ENCODE results near the gene UGT1A6. TPM values are rescaled to one million over a fixed set of nuclear protein-coding genes. Genes with fewer than 3 reads are reported as not detected.
A peak's percentile ranks its signal among the peaks of the same experiment; 100 is the strongest.

UGT1A6 gene
- polyA plus RNA-seq, 2 of the 4 experiments (the other 2 are of a cell fraction): 2.5 to 3.5 TPM

- TF ChIP-seq RNF2 (IDR thresholded peaks at IDR 0.05; ENCODE audit: borderline replicate concordance, low read depth) (no peak), HEYL (CRISPR knock-in tag; IDR thresholded peaks at IDR 0.05) (no peak), BCL3 (IDR thresholded peaks at IDR 0.05) (no peak), MAZ (IDR thresholded peaks at IDR 0.05; ENCODE audit: borderline replicate concordance, low read depth, low read length) (no peak), MAX (IDR thresholded peaks at IDR 0.05) (no peak), KDM5A (IDR thresholded peaks at IDR 0.05) (no peak), FOSB (CRISPR knock-in tag; IDR thresholded peaks at IDR 0.05) (no peak), NPAS2 (CRISPR knock-in tag; IDR thresholded peaks at IDR 0.05; ENCODE audit: borderline replicate concordance) (no peak), CHD2 (IDR thresholded peaks at IDR 0.05; ENCODE audit: low read length, partially characterized antibody) (no peak), ZSCAN20 (CRISPR knock-in tag; IDR thresholded peaks at IDR 0.05) (no peak), CBX2 (IDR thresholded peaks at IDR 0.05; ENCODE audit: borderline replicate concordance, low read depth) (no peak), HES2 (IDR thresholded peaks at IDR 0.05) (no peak), PHF8 (IDR thresholded peaks at IDR 0.05; ENCODE audit: borderline replicate concordance, low read depth) (no peak), HOXB5 (CRISPR knock-in tag; IDR thresholded peaks at IDR 0.05) (no peak), FOXS1 (CRISPR knock-in tag; IDR thresholded peaks at IDR 0.05) (no peak), CBX8 (IDR thresholded peaks at IDR 0.05) (no peak), HDAC2 (IDR thresholded peaks at IDR 0.05) (no peak), POLR2AphosphoS2 (conservative IDR thresholded peaks at IDR 0.05; ENCODE audit: low read length) (no peak), JUN (IDR thresholded peaks at IDR 0.05) (no peak)
- TF ChIP-seq, protein P1, sequence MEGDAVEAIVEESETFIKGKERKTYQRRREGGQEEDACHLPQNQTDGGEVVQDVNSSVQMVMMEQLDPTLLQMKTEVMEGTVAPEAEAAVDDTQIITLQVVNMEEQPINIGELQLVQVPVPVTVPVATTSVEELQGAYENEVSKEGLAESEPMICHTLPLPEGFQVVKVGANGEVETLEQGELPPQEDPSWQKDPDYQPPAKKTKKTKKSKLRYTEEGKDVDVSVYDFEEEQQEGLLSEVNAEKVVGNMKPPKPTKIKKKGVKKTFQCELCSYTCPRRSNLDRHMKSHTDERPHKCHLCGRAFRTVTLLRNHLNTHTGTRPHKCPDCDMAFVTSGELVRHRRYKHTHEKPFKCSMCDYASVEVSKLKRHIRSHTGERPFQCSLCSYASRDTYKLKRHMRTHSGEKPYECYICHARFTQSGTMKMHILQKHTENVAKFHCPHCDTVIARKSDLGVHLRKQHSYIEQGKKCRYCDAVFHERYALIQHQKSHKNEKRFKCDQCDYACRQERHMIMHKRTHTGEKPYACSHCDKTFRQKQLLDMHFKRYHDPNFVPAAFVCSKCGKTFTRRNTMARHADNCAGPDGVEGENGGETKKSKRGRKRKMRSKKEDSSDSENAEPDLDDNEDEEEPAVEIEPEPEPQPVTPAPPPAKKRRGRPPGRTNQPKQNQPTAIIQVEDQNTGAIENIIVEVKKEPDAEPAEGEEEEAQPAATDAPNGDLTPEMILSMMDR (IDR thresholded peaks at IDR 0.05): no peak
- peak overlapping the region; percentile 41 to 85; a peak in 5 of 6 replicates for H3K27ac ChIP-seq
- no peak overlapping the region for H3K4me2 ChIP-seq
- no peak overlapping the region for H3K4me3 ChIP-seq
- ChIA-PET CTCF (no interaction called here), POLR2A (no interaction called here)
- no peak for ATAC-seq
- DNase-seq (ENCODE audit: low read depth in 1 of 2, low spot score in 1 of 2): no peak
- H3K4me1 ChIP-seq: peaks cover 30% of the 10 kb centered on the region
- no peak for FAIRE-seq
- H3K9me3 ChIP-seq: peaks cover 37% of the 10 kb centered on the region; the same call in 2 of the 3 replicates
- WGBS (ENCODE audit: missing lambda C conversion rate): 94% methylated on average over 5 of the region's 5 CpGs
Observed at GRCh38 chr2:233686928-233687327, 5.8 kb upstream of the UGT1A6 start.

DNA sequence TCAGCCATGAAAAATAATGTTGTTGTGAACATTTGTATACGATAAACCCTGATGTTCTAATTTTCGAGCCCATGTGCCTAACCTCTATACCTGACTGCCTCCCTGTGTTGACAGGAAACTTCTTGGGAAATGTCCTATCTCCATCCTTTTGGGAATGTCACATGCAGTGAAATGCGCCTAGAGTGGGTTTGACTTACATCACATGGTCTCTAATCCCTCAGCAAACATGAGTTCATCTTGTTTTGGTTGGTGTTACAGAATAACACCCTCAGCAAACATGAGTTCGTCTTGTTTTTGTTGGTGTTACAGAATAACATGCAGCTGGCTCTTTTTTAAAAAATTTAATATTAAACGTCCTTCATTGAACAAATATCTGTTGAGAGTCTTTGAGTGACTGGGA lies 4.3 kb upstream of the UGT1A6 start:
- no peak for TF ChIP-seq CBX8 (IDR thresholded peaks at IDR 0.05)
- CTCF ChIA-PET: interaction anchor here (0.7 to 0.8 kb wide), 2 partner anchors 8 to 245 kb away, joined by 3 read pairs; no protein-coding TSS in a partner anchor
- H3K9me3 ChIP-seq: peaks cover 48% of the 10 kb centered on the region
- FAIRE-seq (no peak), ATAC-seq (no peak), DNase-seq (ENCODE audit: low read depth in 1 of 2, low spot score in 1 of 2) (no peak)
- no peak overlapping the region for H3K4me3 ChIP-seq
- H3K4me2 ChIP-seq: no peak overlapping the region
- H3K27ac ChIP-seq: peak overlapping the region; percentile 85 to 100
- WGBS (ENCODE audit: missing lambda C conversion rate): 61% methylated on average over 5 of the region's 5 CpGs
- POLR2A ChIA-PET: no interaction called here
- H3K4me1 ChIP-seq: peaks cover 35% of the 10 kb centered on the region

DNA sequence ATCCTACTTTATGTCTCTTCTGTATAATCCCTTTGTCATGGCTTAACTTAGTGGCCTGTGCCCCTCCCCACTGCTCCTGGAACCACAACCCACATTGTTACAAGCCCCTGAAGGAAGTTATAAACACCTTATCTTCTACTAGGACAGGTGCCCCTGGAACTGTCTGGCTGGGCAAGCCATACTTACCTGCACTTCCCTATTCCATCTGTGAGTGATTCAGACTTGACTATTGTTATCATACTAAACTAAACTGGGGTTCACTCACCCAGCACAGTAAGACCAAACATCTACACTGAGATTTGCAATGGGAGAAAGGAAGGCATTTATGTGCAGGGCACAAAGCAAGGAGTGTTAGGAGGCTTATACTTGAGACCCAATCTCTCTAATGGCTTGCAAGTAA lies 3.7 kb upstream of the UGT1A6 start:
- TF ChIP-seq CEBPB (IDR thresholded peaks at IDR 0.05): no peak
- FAIRE-seq (no peak), DNase-seq (ENCODE audit: low read depth in 1 of 2, low spot score in 1 of 2) (no peak), ATAC-seq (no peak)
- Histone ChIP-seq H3K27ac (peak overlapping the region; percentile 85 to 100), H3K4me2 (no peak overlapping the region), H3K9me3 (peaks cover 55% of the 10 kb centered on the region), H3K4me1 (peaks cover 39% of the 10 kb centered on the region), H3K4me3 (no peak overlapping the region)
- CTCF ChIA-PET: interaction anchor here (0.7 to 0.8 kb wide), 2 partner anchors 9 to 245 kb away, joined by 3 read pairs; no protein-coding TSS in a partner anchor
- POLR2A ChIA-PET: no interaction called here

Measured in A549 (cell line).